Suprapubic skin (tissue), 3 donors: Measurements from ENCODE around the gene PIGZ.

ENCODE experiments used
- CTCF ChIP-seq, 2 donors: fragments of 200-600 bp in 1 of 2; fragments of 450-650 bp in 1 of 2; sonication (generic) in 1 of 2; IDR thresholded peaks; one replicate each; pipeline ENCODE4 v1.5.1; 2016 to 2019; ENCODE audit warnings: antibody characterized with exemption in 2 of 2, mild to moderate bottlenecking in 1 of 2, moderate library complexity in 1 of 2
- POLR2A ChIP-seq, 2 donors: fragments of 450-650 bp; IDR thresholded peaks; one replicate each; pipeline ENCODE4 v1.6.1; 2017; ENCODE audit warnings: antibody characterized with exemption in 2 of 2, mild to moderate bottlenecking in 2 of 2, moderate library complexity in 2 of 2

GRCh38 chr3:196918968-196919367 lies 49.7 kb downstream of the PIGZ start:
- TF ChIP-seq CTCF (IDR thresholded peaks at IDR 0.05) (no peak), POLR2A (IDR thresholded peaks at IDR 0.05) (no peak)
